HEK293 (cell line): ENCODE measurements around the gene GRHL3.
A peak's percentile ranks its signal among the peaks of the same experiment; 100 is the strongest.

ENCODE experiments used
- BCL11A ChIP-seq: fragments of 450-650 bp; formaldehyde crosslinking; IDR thresholded peaks from 2 replicates; pipeline ENCODE4 v1.5.1; 2016; ENCODE audit warnings: low read depth, missing biosample characterization, missing genetic modification characterization
- EGR2 ChIP-seq: fragments of 450-650 bp; formaldehyde crosslinking; IDR thresholded peaks from 2 replicates; pipeline ENCODE4 v1.5.1; 2016; ENCODE audit warnings: low read depth, missing biosample characterization, missing genetic modification characterization
- KLF1 ChIP-seq: fragments of 450-650 bp; formaldehyde crosslinking; IDR thresholded peaks from 2 replicates; pipeline ENCODE4 v1.5.1; 2016; ENCODE audit warnings: missing biosample characterization, missing genetic modification characterization
- KLF10 ChIP-seq: fragments of 450-650 bp; IDR thresholded peaks from 2 replicates; pipeline ENCODE4 v1.5.1; 2018; ENCODE audit warnings: missing biosample characterization, mild to moderate bottlenecking, missing genetic modification characterization
- MEIS1 ChIP-seq: sonication (generic); formaldehyde crosslinking; IDR thresholded peaks from 2 replicates; pipeline ENCODE4 v1.8.1; 2022; ENCODE audit warnings: missing genetic modification reagents, mild to moderate bottlenecking, borderline replicate concordance
- SP2 ChIP-seq: fragments of 450-650 bp; formaldehyde crosslinking; IDR thresholded peaks from 2 replicates; pipeline ENCODE4 v1.5.1; 2016; ENCODE audit warnings: missing biosample characterization, missing genetic modification characterization
- SP3 ChIP-seq: fragments of 450-650 bp; formaldehyde crosslinking; IDR thresholded peaks from 2 replicates; pipeline ENCODE4 v1.5.1; 2016; ENCODE audit warnings: missing biosample characterization, missing genetic modification characterization
- ZBTB21 ChIP-seq: fragments of 450-650 bp; formaldehyde crosslinking; IDR thresholded peaks from 2 replicates; pipeline ENCODE4 v1.5.1; 2017; ENCODE audit warnings: missing biosample characterization, missing genetic modification characterization
- ZBTB8A ChIP-seq: fragments of 450-650 bp; formaldehyde crosslinking; IDR thresholded peaks from 2 replicates; pipeline ENCODE4 v1.5.1; 2016; ENCODE audit warnings: missing biosample characterization, missing genetic modification characterization
- ZNF133 ChIP-seq: fragments of 450-650 bp; formaldehyde crosslinking; IDR thresholded peaks from 2 replicates; pipeline ENCODE4 v1.5.1; 2016; ENCODE audit warnings: missing biosample characterization, missing genetic modification characterization
- ZNF16 ChIP-seq: fragments of 450-650 bp; formaldehyde crosslinking; IDR thresholded peaks from 2 replicates; pipeline ENCODE4 v1.5.1; 2016; ENCODE audit warnings: low read depth, missing biosample characterization, missing genetic modification characterization
- ZNF221 ChIP-seq: fragments of 450-650 bp; formaldehyde crosslinking; IDR thresholded peaks from 2 replicates; pipeline ENCODE4 v1.5.1; 2017; ENCODE audit warnings: missing biosample characterization, missing genetic modification characterization, borderline replicate concordance
- ZNF248 ChIP-seq: fragments of 450-650 bp; formaldehyde crosslinking; IDR thresholded peaks from 2 replicates; pipeline ENCODE4 v1.5.1; 2017; ENCODE audit warnings: missing biosample characterization, missing genetic modification characterization
- ZNF404 ChIP-seq: fragments of 450-650 bp; formaldehyde crosslinking; IDR thresholded peaks from 2 replicates; pipeline ENCODE4 v1.5.1; 2017; ENCODE audit warnings: missing biosample characterization, missing genetic modification characterization
- ZNF596 ChIP-seq: fragments of 450-650 bp; IDR thresholded peaks from 2 replicates; pipeline ENCODE4 v1.5.0; 2018; ENCODE audit warnings: missing biosample characterization, mild to moderate bottlenecking, missing genetic modification characterization, moderate library complexity
- ZNF660 ChIP-seq: fragments of 450-650 bp; IDR thresholded peaks from 2 replicates; pipeline ENCODE4 v1.5.1; 2018; ENCODE audit warnings: missing biosample characterization, mild to moderate bottlenecking, missing genetic modification characterization
- ZNF670 ChIP-seq: fragments of 450-650 bp; formaldehyde crosslinking; IDR thresholded peaks from 2 replicates; pipeline ENCODE4 v1.5.1; 2016; ENCODE audit warnings: missing biosample characterization, missing genetic modification characterization, low read depth
- ZSCAN16 ChIP-seq: fragments of 450-650 bp; formaldehyde crosslinking; IDR thresholded peaks from 2 replicates; pipeline ENCODE4 v1.5.1; 2016; ENCODE audit warnings: missing biosample characterization, missing genetic modification characterization
- ZXDB ChIP-seq: fragments of 450-650 bp; formaldehyde crosslinking; IDR thresholded peaks from 2 replicates; pipeline ENCODE4 v1.5.1; 2016; ENCODE audit warnings: missing biosample characterization, missing genetic modification characterization
- TF ChIP-seq, protein P1 (sequence below): fragments of 450-650 bp; formaldehyde crosslinking; IDR thresholded peaks from 2 replicates; pipeline ENCODE4 v1.5.1; 2016; ENCODE audit warnings: missing biosample characterization, missing genetic modification characterization, low read depth
- TF ChIP-seq, protein P2 (sequence below): fragments of 450-650 bp; formaldehyde crosslinking; IDR thresholded peaks from 2 replicates; pipeline ENCODE4 v1.5.0; 2017; ENCODE audit warnings: missing biosample characterization, missing genetic modification characterization, borderline replicate concordance
- TF ChIP-seq, protein P3 (sequence below): fragments of 450-650 bp; formaldehyde crosslinking; IDR thresholded peaks from 2 replicates; pipeline ENCODE4 v1.5.1; 2017; ENCODE audit warnings: missing biosample characterization, missing genetic modification characterization
- TF ChIP-seq, protein P4 (sequence below): fragments of 450-650 bp; formaldehyde crosslinking; IDR thresholded peaks from 2 replicates; pipeline ENCODE4 v1.5.1; 2016; ENCODE audit warnings: missing biosample characterization, missing genetic modification characterization
- TF ChIP-seq, protein P5 (sequence below): fragments of 450-650 bp; formaldehyde crosslinking; IDR thresholded peaks from 2 replicates; pipeline ENCODE4 v1.5.1; 2016; ENCODE audit warnings: missing biosample characterization, missing genetic modification characterization
- TF ChIP-seq, protein P6 (sequence below): fragments of 450-650 bp; formaldehyde crosslinking; IDR thresholded peaks from 2 replicates; pipeline ENCODE4 v1.5.1; 2016; ENCODE audit warnings: missing biosample characterization, missing genetic modification characterization
- TF ChIP-seq, protein P7 (sequence below): fragments of 450-650 bp; formaldehyde crosslinking; IDR thresholded peaks from 2 replicates; pipeline ENCODE4 v1.5.1; 2016; ENCODE audit warnings: missing biosample characterization, missing genetic modification characterization, borderline replicate concordance

The GRHL3 gene

DNA sequence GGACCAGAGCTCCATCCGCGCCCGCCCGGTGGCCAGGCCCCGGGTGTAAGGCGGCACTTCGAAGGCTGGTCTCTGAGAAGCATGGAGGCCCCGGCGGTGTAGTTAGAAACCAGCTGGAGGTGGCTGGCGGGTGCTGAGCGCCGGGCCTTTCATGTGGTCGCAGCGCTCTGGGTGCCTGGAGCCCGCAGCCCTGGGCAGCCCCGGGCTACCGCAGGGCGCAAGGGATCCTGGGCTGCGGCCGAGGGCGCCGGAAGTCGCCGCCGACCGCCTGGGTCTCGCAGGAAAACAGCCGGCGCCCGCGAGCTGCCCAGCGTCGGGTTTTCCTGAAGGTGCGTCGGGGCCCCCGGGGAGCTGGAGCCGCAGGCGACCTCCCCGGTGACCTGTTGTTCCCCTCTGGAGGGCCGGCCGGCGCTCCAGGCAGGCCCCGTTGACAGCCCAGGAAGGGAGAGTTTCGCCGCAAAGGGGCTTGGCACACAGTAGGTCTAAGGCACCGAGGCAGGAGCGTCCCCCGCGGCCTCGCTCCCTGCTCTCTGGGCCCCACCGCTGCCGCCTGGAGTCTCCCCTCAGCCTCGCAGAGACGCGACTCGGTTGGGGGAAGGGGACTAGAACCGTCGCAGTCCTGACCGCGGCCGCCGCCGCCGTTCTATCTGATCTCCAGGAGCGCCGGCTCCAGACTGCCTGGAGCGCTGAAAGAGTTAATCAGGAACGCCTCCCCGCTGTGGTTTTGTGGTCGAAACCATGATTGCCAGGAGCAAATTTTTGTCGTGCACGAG, 2.7 kb downstream of the GRHL3 start (continued):
- no peak; the same call in 1 of the 2 replicates for TF ChIP-seq KLF1 (tag by site-specific recombination)
- TF ChIP-seq ZNF670 (tag by site-specific recombination): no peak
- TF ChIP-seq, protein P1, sequence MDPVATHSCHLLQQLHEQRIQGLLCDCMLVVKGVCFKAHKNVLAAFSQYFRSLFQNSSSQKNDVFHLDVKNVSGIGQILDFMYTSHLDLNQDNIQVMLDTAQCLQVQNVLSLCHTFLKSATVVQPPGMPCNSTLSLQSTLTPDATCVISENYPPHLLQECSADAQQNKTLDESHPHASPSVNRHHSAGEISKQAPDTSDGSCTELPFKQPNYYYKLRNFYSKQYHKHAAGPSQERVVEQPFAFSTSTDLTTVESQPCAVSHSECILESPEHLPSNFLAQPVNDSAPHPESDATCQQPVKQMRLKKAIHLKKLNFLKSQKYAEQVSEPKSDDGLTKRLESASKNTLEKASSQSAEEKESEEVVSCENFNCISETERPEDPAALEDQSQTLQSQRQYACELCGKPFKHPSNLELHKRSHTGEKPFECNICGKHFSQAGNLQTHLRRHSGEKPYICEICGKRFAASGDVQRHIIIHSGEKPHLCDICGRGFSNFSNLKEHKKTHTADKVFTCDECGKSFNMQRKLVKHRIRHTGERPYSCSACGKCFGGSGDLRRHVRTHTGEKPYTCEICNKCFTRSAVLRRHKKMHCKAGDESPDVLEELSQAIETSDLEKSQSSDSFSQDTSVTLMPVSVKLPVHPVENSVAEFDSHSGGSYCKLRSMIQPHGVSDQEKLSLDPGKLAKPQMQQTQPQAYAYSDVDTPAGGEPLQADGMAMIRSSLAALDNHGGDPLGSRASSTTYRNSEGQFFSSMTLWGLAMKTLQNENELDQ: no peak
- TF ChIP-seq, protein P2, sequence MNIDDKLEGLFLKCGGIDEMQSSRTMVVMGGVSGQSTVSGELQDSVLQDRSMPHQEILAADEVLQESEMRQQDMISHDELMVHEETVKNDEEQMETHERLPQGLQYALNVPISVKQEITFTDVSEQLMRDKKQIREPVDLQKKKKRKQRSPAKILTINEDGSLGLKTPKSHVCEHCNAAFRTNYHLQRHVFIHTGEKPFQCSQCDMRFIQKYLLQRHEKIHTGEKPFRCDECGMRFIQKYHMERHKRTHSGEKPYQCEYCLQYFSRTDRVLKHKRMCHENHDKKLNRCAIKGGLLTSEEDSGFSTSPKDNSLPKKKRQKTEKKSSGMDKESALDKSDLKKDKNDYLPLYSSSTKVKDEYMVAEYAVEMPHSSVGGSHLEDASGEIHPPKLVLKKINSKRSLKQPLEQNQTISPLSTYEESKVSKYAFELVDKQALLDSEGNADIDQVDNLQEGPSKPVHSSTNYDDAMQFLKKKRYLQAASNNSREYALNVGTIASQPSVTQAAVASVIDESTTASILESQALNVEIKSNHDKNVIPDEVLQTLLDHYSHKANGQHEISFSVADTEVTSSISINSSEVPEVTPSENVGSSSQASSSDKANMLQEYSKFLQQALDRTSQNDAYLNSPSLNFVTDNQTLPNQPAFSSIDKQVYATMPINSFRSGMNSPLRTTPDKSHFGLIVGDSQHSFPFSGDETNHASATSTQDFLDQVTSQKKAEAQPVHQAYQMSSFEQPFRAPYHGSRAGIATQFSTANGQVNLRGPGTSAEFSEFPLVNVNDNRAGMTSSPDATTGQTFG (tag by site-specific recombination): no peak
- TF ChIP-seq ZNF16 (tag by site-specific recombination): no peak
- TF ChIP-seq, protein P3, sequence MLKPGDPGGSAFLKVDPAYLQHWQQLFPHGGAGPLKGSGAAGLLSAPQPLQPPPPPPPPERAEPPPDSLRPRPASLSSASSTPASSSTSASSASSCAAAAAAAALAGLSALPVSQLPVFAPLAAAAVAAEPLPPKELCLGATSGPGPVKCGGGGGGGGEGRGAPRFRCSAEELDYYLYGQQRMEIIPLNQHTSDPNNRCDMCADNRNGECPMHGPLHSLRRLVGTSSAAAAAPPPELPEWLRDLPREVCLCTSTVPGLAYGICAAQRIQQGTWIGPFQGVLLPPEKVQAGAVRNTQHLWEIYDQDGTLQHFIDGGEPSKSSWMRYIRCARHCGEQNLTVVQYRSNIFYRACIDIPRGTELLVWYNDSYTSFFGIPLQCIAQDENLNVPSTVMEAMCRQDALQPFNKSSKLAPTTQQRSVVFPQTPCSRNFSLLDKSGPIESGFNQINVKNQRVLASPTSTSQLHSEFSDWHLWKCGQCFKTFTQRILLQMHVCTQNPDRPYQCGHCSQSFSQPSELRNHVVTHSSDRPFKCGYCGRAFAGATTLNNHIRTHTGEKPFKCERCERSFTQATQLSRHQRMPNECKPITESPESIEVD (tag by site-specific recombination): no peak; the same call in none of the 2 replicates
- TF ChIP-seq ZBTB21 (tag by site-specific recombination): peak; percentile 62; the same call in 1 of the 2 replicates
- TF ChIP-seq ZSCAN16: peak; percentile 72; the same call in 1 of the 2 replicates
- TF ChIP-seq SP3 (tag by site-specific recombination): no peak
- TF ChIP-seq ZNF221: no peak
- TF ChIP-seq, protein P4, sequence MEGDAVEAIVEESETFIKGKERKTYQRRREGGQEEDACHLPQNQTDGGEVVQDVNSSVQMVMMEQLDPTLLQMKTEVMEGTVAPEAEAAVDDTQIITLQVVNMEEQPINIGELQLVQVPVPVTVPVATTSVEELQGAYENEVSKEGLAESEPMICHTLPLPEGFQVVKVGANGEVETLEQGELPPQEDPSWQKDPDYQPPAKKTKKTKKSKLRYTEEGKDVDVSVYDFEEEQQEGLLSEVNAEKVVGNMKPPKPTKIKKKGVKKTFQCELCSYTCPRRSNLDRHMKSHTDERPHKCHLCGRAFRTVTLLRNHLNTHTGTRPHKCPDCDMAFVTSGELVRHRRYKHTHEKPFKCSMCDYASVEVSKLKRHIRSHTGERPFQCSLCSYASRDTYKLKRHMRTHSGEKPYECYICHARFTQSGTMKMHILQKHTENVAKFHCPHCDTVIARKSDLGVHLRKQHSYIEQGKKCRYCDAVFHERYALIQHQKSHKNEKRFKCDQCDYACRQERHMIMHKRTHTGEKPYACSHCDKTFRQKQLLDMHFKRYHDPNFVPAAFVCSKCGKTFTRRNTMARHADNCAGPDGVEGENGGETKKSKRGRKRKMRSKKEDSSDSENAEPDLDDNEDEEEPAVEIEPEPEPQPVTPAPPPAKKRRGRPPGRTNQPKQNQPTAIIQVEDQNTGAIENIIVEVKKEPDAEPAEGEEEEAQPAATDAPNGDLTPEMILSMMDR: peak; percentile 66
- TF ChIP-seq BCL11A: no peak
- peak; percentile 98 for TF ChIP-seq ZBTB8A (tag by site-specific recombination)
- no peak for TF ChIP-seq ZNF133 (tag by site-specific recombination)
- no peak for TF ChIP-seq EGR2
- TF ChIP-seq ZXDB (tag by site-specific recombination): peak; percentile 76
- no peak for TF ChIP-seq ZNF404 (tag by site-specific recombination)
- peak; percentile 88 for TF ChIP-seq ZNF660 (tag by site-specific recombination)
- peak; percentile 65; the same call in 1 of the 2 replicates for TF ChIP-seq KLF10
- TF ChIP-seq, protein P5, sequence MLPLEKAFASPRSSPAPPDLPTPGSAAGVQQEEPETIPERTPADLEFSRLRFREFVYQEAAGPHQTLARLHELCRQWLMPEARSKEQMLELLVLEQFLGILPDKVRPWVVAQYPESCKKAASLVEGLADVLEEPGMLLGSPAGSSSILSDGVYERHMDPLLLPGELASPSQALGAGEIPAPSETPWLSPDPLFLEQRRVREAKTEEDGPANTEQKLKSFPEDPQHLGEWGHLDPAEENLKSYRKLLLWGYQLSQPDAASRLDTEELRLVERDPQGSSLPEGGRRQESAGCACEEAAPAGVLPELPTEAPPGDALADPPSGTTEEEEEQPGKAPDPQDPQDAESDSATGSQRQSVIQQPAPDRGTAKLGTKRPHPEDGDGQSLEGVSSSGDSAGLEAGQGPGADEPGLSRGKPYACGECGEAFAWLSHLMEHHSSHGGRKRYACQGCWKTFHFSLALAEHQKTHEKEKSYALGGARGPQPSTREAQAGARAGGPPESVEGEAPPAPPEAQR (tag by site-specific recombination): no peak
- no peak for TF ChIP-seq MEIS1 (CRISPR knock-in tag)
- no peak for TF ChIP-seq ZNF248 (tag by site-specific recombination)
- TF ChIP-seq, protein P6, sequence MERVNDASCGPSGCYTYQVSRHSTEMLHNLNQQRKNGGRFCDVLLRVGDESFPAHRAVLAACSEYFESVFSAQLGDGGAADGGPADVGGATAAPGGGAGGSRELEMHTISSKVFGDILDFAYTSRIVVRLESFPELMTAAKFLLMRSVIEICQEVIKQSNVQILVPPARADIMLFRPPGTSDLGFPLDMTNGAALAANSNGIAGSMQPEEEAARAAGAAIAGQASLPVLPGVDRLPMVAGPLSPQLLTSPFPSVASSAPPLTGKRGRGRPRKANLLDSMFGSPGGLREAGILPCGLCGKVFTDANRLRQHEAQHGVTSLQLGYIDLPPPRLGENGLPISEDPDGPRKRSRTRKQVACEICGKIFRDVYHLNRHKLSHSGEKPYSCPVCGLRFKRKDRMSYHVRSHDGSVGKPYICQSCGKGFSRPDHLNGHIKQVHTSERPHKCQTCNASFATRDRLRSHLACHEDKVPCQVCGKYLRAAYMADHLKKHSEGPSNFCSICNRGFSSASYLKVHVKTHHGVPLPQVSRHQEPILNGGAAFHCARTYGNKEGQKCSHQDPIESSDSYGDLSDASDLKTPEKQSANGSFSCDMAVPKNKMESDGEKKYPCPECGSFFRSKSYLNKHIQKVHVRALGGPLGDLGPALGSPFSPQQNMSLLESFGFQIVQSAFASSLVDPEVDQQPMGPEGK (tag by site-specific recombination): peak; percentile 87
- no peak for TF ChIP-seq ZNF596 (tag by site-specific recombination)
- no peak; the same call in 1 of the 2 replicates for TF ChIP-seq SP2 (tag by site-specific recombination)
- TF ChIP-seq, protein P7, sequence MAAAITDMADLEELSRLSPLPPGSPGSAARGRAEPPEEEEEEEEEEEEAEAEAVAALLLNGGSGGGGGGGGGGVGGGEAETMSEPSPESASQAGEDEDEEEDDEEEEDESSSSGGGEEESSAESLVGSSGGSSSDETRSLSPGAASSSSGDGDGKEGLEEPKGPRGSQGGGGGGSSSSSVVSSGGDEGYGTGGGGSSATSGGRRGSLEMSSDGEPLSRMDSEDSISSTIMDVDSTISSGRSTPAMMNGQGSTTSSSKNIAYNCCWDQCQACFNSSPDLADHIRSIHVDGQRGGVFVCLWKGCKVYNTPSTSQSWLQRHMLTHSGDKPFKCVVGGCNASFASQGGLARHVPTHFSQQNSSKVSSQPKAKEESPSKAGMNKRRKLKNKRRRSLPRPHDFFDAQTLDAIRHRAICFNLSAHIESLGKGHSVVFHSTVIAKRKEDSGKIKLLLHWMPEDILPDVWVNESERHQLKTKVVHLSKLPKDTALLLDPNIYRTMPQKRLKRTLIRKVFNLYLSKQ: no peak
